CD14-positive monocyte (primary cell): Measurements from ENCODE around the gene NKX2-2. TPM values are rescaled to one million over a fixed set of nuclear protein-coding genes. Genes with fewer than 3 reads are reported as not detected.

Experiments
- DNase-seq, 3 donors: peaks; one replicate each; pipeline ENCODE4 v3.0.0-alpha.2; 2011 to 2022
- H2AFZ ChIP-seq: 2 replicates; pipeline ENCODE4 v1.6.0; 2012; ENCODE audit warnings: mild to moderate bottlenecking, low read depth, low read length, inconsistent platforms; ENCODE audit not compliant: insufficient read depth, poor library complexity, severe bottlenecking
- H3K27ac ChIP-seq, 2 donors: 1 replicate in 1 of 2; 2 replicates in 1 of 2; pipeline ENCODE4 v1.5.1; 2012 to 2013; ENCODE audit warnings: low read length in 2 of 2, control low read depth in 1 of 2, inconsistent platforms in 1 of 2, low read depth in 1 of 2, mild to moderate bottlenecking in 1 of 2
- H3K27me3 ChIP-seq, 2 donors: one replicate each; pipeline versions ENCODE4 v1.6.0 to v1.6.1; 2011 to 2013; ENCODE audit warnings: low read length in 2 of 2; ENCODE audit not compliant: control insufficient read depth in 2 of 2, insufficient read depth in 2 of 2
- H3K36me3 ChIP-seq, 2 donors: replicated peaks in 1 of 2; 1 replicate in 1 of 2; 2 replicates in 1 of 2; pipeline versions ENCODE4 v1.5.1 to v1.6.1; 2012 to 2013; ENCODE audit warnings: low read length in 2 of 2, control low read depth in 1 of 2, inconsistent platforms in 1 of 2, mild to moderate bottlenecking in 1 of 2; ENCODE audit not compliant: insufficient read depth in 2 of 2, control insufficient read depth in 1 of 2
- H3K4me1 ChIP-seq, 2 donors: 1 replicate in 1 of 2; 2 replicates in 1 of 2; pipeline versions ENCODE4 v1.5.1 to v1.6.1; 2012 to 2013; ENCODE audit warnings: low read length in 2 of 2, control low read depth in 1 of 2, inconsistent platforms in 1 of 2, mild to moderate bottlenecking in 1 of 2, moderate library complexity in 1 of 2; ENCODE audit not compliant: insufficient read depth in 2 of 2, control insufficient read depth in 1 of 2
- H3K4me2 ChIP-seq: replicated peaks from 2 replicates; pipeline ENCODE3; 2012; ENCODE audit warnings: low read length, moderate library complexity, mild to moderate bottlenecking; ENCODE audit not compliant: poor library complexity, severe bottlenecking; ENCODE audit errors: extremely low read depth
- H3K4me3 ChIP-seq, 3 experiments: fragments of 200-600 bp in 1 of 3; sonication (generic) in 1 of 3; replicated peaks in 1 of 3; 1 replicate in 2 of 3; 2 replicates in 1 of 3; pipeline ENCODE4 v1.5.1; 2011 to 2013; ENCODE audit warnings: low read length in 3 of 3, mild to moderate bottlenecking in 3 of 3, control low read depth in 2 of 3, low read depth in 2 of 3, inconsistent platforms in 1 of 3, moderate library complexity in 1 of 3
- H3K79me2 ChIP-seq: 2 replicates; pipeline ENCODE4 v1.6.0; 2012; ENCODE audit warnings: mild to moderate bottlenecking, control low read depth, inconsistent platforms, low read length, moderate library complexity; ENCODE audit not compliant: insufficient read depth
- H3K9ac ChIP-seq: 2 replicates; pipeline ENCODE4 v1.6.0; 2017; ENCODE audit warnings: low read length, mild to moderate bottlenecking; ENCODE audit not compliant: insufficient read depth, poor library complexity, severe bottlenecking
- H3K9me3 ChIP-seq, 2 donors: replicated peaks in 1 of 2; 1 replicate in 1 of 2; 2 replicates in 1 of 2; pipeline versions ENCODE4 v1.5.1 to v1.6.1; 2012 to 2013; ENCODE audit warnings: low read length in 2 of 2, control low read depth in 1 of 2; ENCODE audit not compliant: control insufficient read depth in 1 of 2, insufficient read depth in 1 of 2
- H4K20me1 ChIP-seq: 2 replicates; pipeline ENCODE4 v1.6.0; 2012; ENCODE audit warnings: mild to moderate bottlenecking, low read length, control low read depth, moderate library complexity; ENCODE audit not compliant: insufficient read depth
- H3K27ac Mint-ChIP-seq, 7 donors: one replicate each; pipeline ENCODE4 v1.8.0; 2020; ENCODE audit warnings: mild to moderate bottlenecking in 7 of 7, mixed read lengths in 7 of 7, moderate library complexity in 6 of 7, inconsistent platforms in 2 of 7
- H3K27me3 Mint-ChIP-seq, 3 donors: one replicate each; pipeline ENCODE4 v1.8.0; 2021 to 2022; ENCODE audit warnings: low read depth in 3 of 3, mild to moderate bottlenecking in 3 of 3, mixed read lengths in 3 of 3, moderate library complexity in 3 of 3, inconsistent platforms in 1 of 3
- H3K36me3 Mint-ChIP-seq, 2 donors: one replicate each; pipeline ENCODE4 v1.8.0; 2020; ENCODE audit warnings: mixed read lengths in 2 of 2, inconsistent platforms in 1 of 2, mild to moderate bottlenecking in 1 of 2
- H3K4me1 Mint-ChIP-seq: one replicate; pipeline ENCODE4 v1.8.0; 2020; ENCODE audit warnings: mild to moderate bottlenecking, mixed read lengths
- H3K4me3 Mint-ChIP-seq, 2 donors: one replicate each; pipeline ENCODE4 v1.8.0; 2020; ENCODE audit warnings: mild to moderate bottlenecking in 2 of 2, mixed read lengths in 2 of 2, moderate library complexity in 1 of 2
- H3K9me3 Mint-ChIP-seq, 7 donors: one replicate each; pipeline ENCODE4 v1.8.0; 2020 to 2022; ENCODE audit warnings: mixed read lengths in 7 of 7, mild to moderate bottlenecking in 6 of 7, moderate library complexity in 6 of 7, inconsistent platforms in 2 of 7
- WGBS: methylation state at CpG from one replicate; pipeline ENCODE4 v1.1.5; 2013; ENCODE audit warnings: missing lambda C conversion rate; ENCODE audit not compliant: insufficient coverage; 5-methylcytosine and 5-hydroxymethylcytosine counted together
- intact Hi-C, 2 donors: fragments of 100-400 bp; cut with micrococcal nuclease; formaldehyde crosslinking; loops; one replicate each; pipeline versions ENCODE4 v1.15.0 to v1.15.1; 2023
- polyA plus RNA-seq, 3 donors: library from polyadenylated mRNA; depleted of rRNA in 1 of 3; unstranded in 2 of 3; stranded (reverse) in 1 of 3; fragments of 300-500 nt in 2 of 3; fragments of >200 nt in 1 of 3; fragmentation: Illumina TruSeq in 2 of 3; gene quantifications; 1 replicate in 2 of 3; 2 replicates in 1 of 3; pipeline ENCODE4 v1.2.3, GENCODE V29; 2012 to 2021
- TF ChIP-seq, protein P1 (sequence below): fragments of 200-600 bp; IDR thresholded peaks from one replicate; pipeline ENCODE4 v1.8.0; 2022; ENCODE audit warnings: antibody characterized with exemption, mild to moderate bottlenecking

Gene NKX2-2
- polyA plus RNA-seq, 3 donors = not detected

DNA sequence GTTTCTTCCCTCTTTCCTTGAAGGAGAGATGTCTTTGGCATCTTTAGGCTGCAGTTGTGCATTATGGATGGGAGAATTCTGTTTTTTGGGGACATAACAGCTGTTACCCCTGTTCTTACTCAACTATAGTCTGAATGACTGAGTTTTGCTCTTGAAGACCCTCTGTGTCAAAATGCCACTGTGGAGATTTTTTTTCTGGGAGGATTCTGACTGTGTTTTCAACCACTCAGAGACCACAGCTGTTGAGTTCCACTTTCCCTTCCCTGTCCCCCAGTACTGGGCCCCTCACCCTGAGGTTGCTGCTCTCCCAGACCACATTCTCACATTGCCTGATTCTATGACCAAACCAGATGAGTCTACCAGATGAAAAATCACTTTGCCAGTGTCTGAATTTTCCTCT lies 48.1 kb downstream of the NKX2-2 start:
- Histone ChIP-seq H3K4me2 (no peak overlapping the region), H3K4me1 (no peaks in the 10 kb centered on the region), H3K27me3 (peaks cover 0 to 4% of the 10 kb centered on the region in 2 donors), H2AFZ (no peak overlapping the region), H3K4me3 (no peak overlapping the region), H3K36me3 (no peaks in the 10 kb centered on the region), H3K79me2 (no peaks in the 10 kb centered on the region), H3K9me3 (no peaks in the 10 kb centered on the region), H3K27ac (no peak overlapping the region), H4K20me1 (no peaks in the 10 kb centered on the region), H3K9ac (no peak overlapping the region)
- H3K4me1 Mint-ChIP-seq = no peaks in the 10 kb centered on the region
- DNase-seq = no peak
- H3K4me3 Mint-ChIP-seq = no peak overlapping the region
- peaks cover 7 to 20% (median 14%) of the 10 kb centered on the region in 3 donors for H3K27me3 Mint-ChIP-seq
- TF ChIP-seq, protein P1, sequence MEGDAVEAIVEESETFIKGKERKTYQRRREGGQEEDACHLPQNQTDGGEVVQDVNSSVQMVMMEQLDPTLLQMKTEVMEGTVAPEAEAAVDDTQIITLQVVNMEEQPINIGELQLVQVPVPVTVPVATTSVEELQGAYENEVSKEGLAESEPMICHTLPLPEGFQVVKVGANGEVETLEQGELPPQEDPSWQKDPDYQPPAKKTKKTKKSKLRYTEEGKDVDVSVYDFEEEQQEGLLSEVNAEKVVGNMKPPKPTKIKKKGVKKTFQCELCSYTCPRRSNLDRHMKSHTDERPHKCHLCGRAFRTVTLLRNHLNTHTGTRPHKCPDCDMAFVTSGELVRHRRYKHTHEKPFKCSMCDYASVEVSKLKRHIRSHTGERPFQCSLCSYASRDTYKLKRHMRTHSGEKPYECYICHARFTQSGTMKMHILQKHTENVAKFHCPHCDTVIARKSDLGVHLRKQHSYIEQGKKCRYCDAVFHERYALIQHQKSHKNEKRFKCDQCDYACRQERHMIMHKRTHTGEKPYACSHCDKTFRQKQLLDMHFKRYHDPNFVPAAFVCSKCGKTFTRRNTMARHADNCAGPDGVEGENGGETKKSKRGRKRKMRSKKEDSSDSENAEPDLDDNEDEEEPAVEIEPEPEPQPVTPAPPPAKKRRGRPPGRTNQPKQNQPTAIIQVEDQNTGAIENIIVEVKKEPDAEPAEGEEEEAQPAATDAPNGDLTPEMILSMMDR = no peak
- no peaks in the 10 kb centered on the region for H3K36me3 Mint-ChIP-seq
- H3K27ac Mint-ChIP-seq = no peak overlapping the region
- intact Hi-C loops = no loop called here
- H3K9me3 Mint-ChIP-seq = peaks cover 0 to 8% (median 5%) of the 10 kb centered on the region in 7 donors

DNA sequence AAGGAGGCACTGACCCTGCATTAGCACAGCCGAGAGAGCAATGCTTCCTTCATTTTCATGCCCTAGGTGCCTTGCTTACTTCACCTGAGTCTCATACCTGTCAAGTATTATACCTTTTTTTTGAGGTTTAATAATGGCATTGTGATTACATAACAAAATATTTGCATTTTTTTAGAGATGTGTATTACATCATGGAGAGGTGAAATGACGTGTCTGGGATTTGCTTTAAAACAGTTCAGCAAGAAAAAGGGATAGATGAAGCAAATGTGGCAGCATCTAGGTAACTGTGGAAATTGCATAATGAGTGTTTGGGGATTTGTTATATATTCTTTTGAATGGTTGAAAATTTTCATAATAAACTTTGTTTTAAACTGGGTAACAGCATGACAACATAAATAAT lies 48.9 kb downstream of the NKX2-2 start:
- DNase-seq = no peak
- Mint-ChIP-seq H3K27ac (no peak overlapping the region), H3K4me3 (no peak overlapping the region), H3K36me3 (no peaks in the 10 kb centered on the region), H3K9me3 (peaks cover 0 to 8% (median 5%) of the 10 kb centered on the region in 7 donors), H3K27me3 (peaks cover 12 to 20% (median 19%) of the 10 kb centered on the region in 3 donors), H3K4me1 (no peaks in the 10 kb centered on the region)
- H3K36me3 ChIP-seq = no peaks in the 10 kb centered on the region
- no peaks in the 10 kb centered on the region for H3K4me1 ChIP-seq
- TF ChIP-seq, protein P1 = no peak
- no peak overlapping the region for H3K9ac ChIP-seq
- H2AFZ ChIP-seq = no peak overlapping the region
- H4K20me1 ChIP-seq = no peaks in the 10 kb centered on the region
- WGBS = 73% methylated on average over 1 of the region's 2 CpGs
- H3K4me2 ChIP-seq = no peak overlapping the region
- H3K27ac ChIP-seq = no peak overlapping the region
- H3K79me2 ChIP-seq = no peaks in the 10 kb centered on the region
- intact Hi-C loops = no loop called here
- no peaks in the 10 kb centered on the region for H3K9me3 ChIP-seq
- peaks cover 0 to 8% of the 10 kb centered on the region in 2 donors for H3K27me3 ChIP-seq
- H3K4me3 ChIP-seq = no peak overlapping the region

Other genes with a start within 250 kb of the NKX2-2 start
- gene XRN2, start 210.7 kb downstream of the NKX2-2 start, polyA plus RNA-seq = 100 to 1,000 TPM in 2 of 3 donors, 10 to 100 TPM in 1; 53.1 to 111 (median 101) TPM
- not detected for gene NKX2-4, start 116.5 kb downstream of the NKX2-2 start, polyA plus RNA-seq
- gene PAX1, start 191.6 kb upstream of the NKX2-2 start, polyA plus RNA-seq = not detected